DOHH2 (cell line): ENCODE results near the gene WSCD2.

Experiments used
- H3F3A ChIP-seq: fragments of 200-600 bp; sonication (generic), shearing (Covaris generic); 2 replicates; pipeline ENCODE4 v1.6.0; 2016; ENCODE audit warnings: antibody characterized with exemption, mild to moderate bottlenecking; ENCODE audit not compliant: control insufficient read depth, insufficient read depth
- H3K27ac ChIP-seq: fragments of 200-600 bp; sonication (generic); 2 replicates; pipeline ENCODE4 v1.5.1; 2014; ENCODE audit warnings: low read depth, mild to moderate bottlenecking, low read length, moderate library complexity
- H3K27me3 ChIP-seq: fragments of 200-600 bp; sonication (generic); 2 replicates; pipeline ENCODE4 v1.6.1; 2014; ENCODE audit warnings: mild to moderate bottlenecking, low read length, mixed read lengths; ENCODE audit not compliant: control insufficient read depth
- H3K36me3 ChIP-seq: fragments of 200-600 bp; sonication (generic); 2 replicates; pipeline ENCODE4 v1.6.1; 2014; ENCODE audit warnings: mild to moderate bottlenecking, low read length, moderate library complexity, mixed read lengths; ENCODE audit not compliant: control insufficient read depth
- H3K4me1 ChIP-seq: fragments of 200-600 bp; sonication (generic); 2 replicates; pipeline ENCODE4 v1.6.1; 2014; ENCODE audit warnings: mild to moderate bottlenecking, low read length, mixed read lengths; ENCODE audit not compliant: control insufficient read depth
- H3K4me2 ChIP-seq: fragments of 200-600 bp; sonication (generic); 2 replicates; pipeline ENCODE4 v1.6.0; 2014; ENCODE audit warnings: mild to moderate bottlenecking, low read length, moderate library complexity
- H3K4me3 ChIP-seq: fragments of 200-600 bp; sonication (generic); 2 replicates; pipeline ENCODE4 v1.5.1; 2014; ENCODE audit warnings: mild to moderate bottlenecking, low read length, mixed read lengths
- H3K79me2 ChIP-seq: fragments of 200-600 bp; sonication (generic); 2 replicates; pipeline ENCODE4 v1.6.1; 2014; ENCODE audit warnings: mild to moderate bottlenecking, low read length, mixed read lengths; ENCODE audit not compliant: control insufficient read depth
- H3K9me2 ChIP-seq: fragments of 200-600 bp; sonication (generic); replicated peaks from 2 replicates; pipeline ENCODE4 v1.6.1; 2014; ENCODE audit warnings: mild to moderate bottlenecking, low read length, mixed read lengths; ENCODE audit not compliant: control insufficient read depth
- H3K9me3 ChIP-seq: fragments of 200-600 bp; sonication (generic); 2 replicates; pipeline ENCODE4 v1.6.1; 2014; ENCODE audit warnings: antibody characterized with exemption, low read length, mixed read lengths; ENCODE audit not compliant: control insufficient read depth, insufficient read depth
- H4K20me1 ChIP-seq: fragments of 200-600 bp; sonication (generic); 2 replicates; pipeline ENCODE4 v1.6.0; 2014; ENCODE audit warnings: low read depth, mild to moderate bottlenecking, antibody characterized with exemption, low read length, moderate library complexity; ENCODE audit not compliant: control insufficient read depth, insufficient read depth
- EZH2phosphoT487 ChIP-seq: fragments of 200-600 bp; sonication (generic); IDR thresholded peaks from 2 replicates; pipeline ENCODE4 v1.6.1; 2017; ENCODE audit warnings: borderline replicate concordance, mild to moderate bottlenecking, antibody characterized with exemption, low read length, moderate library complexity, mixed read lengths
- TF ChIP-seq, protein P1 (sequence below): fragments of 200-600 bp; sonication (generic); IDR thresholded peaks from one replicate; pipeline ENCODE4 v1.5.1; 2014; ENCODE audit warnings: antibody characterized with exemption, mild to moderate bottlenecking, low read depth, low read length; ENCODE audit not compliant: poor library complexity, severe bottlenecking

Gene WSCD2

GRCh38 chr12:108235197-108235984, 106.3 kb downstream of the WSCD2 start:
- H4K20me1 ChIP-seq = no peaks in the 10 kb centered on the region
- no peak overlapping the region for H3K4me2 ChIP-seq
- H3F3A ChIP-seq = no peaks in the 10 kb centered on the region
- no peaks in the 10 kb centered on the region for H3K9me3 ChIP-seq
- no peaks in the 10 kb centered on the region for H3K79me2 ChIP-seq
- no peaks in the 10 kb centered on the region for H3K36me3 ChIP-seq
- no peak overlapping the region for H3K4me3 ChIP-seq
- TF ChIP-seq, protein P1, sequence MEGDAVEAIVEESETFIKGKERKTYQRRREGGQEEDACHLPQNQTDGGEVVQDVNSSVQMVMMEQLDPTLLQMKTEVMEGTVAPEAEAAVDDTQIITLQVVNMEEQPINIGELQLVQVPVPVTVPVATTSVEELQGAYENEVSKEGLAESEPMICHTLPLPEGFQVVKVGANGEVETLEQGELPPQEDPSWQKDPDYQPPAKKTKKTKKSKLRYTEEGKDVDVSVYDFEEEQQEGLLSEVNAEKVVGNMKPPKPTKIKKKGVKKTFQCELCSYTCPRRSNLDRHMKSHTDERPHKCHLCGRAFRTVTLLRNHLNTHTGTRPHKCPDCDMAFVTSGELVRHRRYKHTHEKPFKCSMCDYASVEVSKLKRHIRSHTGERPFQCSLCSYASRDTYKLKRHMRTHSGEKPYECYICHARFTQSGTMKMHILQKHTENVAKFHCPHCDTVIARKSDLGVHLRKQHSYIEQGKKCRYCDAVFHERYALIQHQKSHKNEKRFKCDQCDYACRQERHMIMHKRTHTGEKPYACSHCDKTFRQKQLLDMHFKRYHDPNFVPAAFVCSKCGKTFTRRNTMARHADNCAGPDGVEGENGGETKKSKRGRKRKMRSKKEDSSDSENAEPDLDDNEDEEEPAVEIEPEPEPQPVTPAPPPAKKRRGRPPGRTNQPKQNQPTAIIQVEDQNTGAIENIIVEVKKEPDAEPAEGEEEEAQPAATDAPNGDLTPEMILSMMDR = no peak
- TF ChIP-seq EZH2phosphoT487 = no peak
- H3K4me1 ChIP-seq = no peaks in the 10 kb centered on the region
- H3K9me2 ChIP-seq = no peaks in the 10 kb centered on the region
- H3K27ac ChIP-seq = no peak overlapping the region
- peaks cover 13% of the 10 kb centered on the region for H3K27me3 ChIP-seq

- Histone ChIP-seq H3K27ac (no peak overlapping the region), H4K20me1 (no peaks in the 10 kb centered on the region), H3K4me3 (no peak overlapping the region)
Observed at GRCh38 chr12:108235985-108236263, 106.8 kb downstream of the WSCD2 start.

GRCh38 chr12:108236366-108236765, 107.3 kb downstream of the WSCD2 start:
- Histone ChIP-seq H3K36me3 (no peaks in the 10 kb centered on the region), H3K4me2 (no peak overlapping the region), H4K20me1 (no peaks in the 10 kb centered on the region), H3K79me2 (no peaks in the 10 kb centered on the region), H3K9me2 (no peaks in the 10 kb centered on the region), H3K9me3 (no peaks in the 10 kb centered on the region), H3K27me3 (peaks cover 13% of the 10 kb centered on the region), H3K4me1 (no peaks in the 10 kb centered on the region), H3K4me3 (no peak overlapping the region), H3K27ac (no peak overlapping the region), H3F3A (no peaks in the 10 kb centered on the region)
- TF ChIP-seq, protein P1 = no peak
- no peak for TF ChIP-seq EZH2phosphoT487

More at GRCh38 chr12:108235985-108236263, 106.8 kb downstream of the WSCD2 start:
- Histone ChIP-seq H3K4me2 (no peak overlapping the region), H3F3A (no peaks in the 10 kb centered on the region), H3K4me1 (no peaks in the 10 kb centered on the region), H3K9me2 (no peaks in the 10 kb centered on the region), H3K79me2 (no peaks in the 10 kb centered on the region), H3K27me3 (peaks cover 13% of the 10 kb centered on the region), H3K36me3 (no peaks in the 10 kb centered on the region), H3K9me3 (no peaks in the 10 kb centered on the region)
- no peak for TF ChIP-seq EZH2phosphoT487
- TF ChIP-seq, protein P1 = no peak
